DND-41 (cell line): ENCODE results near the gene MMAB.

Source experiments
- EZH2 ChIP-seq: IDR thresholded peaks from 3 replicates; pipeline ENCODE4 v1.6.1; 2012; ENCODE audit warnings: borderline replicate concordance, low read depth, mild to moderate bottlenecking, moderate library complexity, low read length, inconsistent platforms; ENCODE audit not compliant: severe bottlenecking
- TF ChIP-seq, protein P1 (sequence below): IDR thresholded peaks from 2 replicates; pipeline ENCODE4 v1.5.1; 2012; ENCODE audit warnings: borderline replicate concordance, low read length, moderate library complexity, mild to moderate bottlenecking; ENCODE audit not compliant: poor library complexity, severe bottlenecking; ENCODE audit errors: extremely low read depth

DNA sequence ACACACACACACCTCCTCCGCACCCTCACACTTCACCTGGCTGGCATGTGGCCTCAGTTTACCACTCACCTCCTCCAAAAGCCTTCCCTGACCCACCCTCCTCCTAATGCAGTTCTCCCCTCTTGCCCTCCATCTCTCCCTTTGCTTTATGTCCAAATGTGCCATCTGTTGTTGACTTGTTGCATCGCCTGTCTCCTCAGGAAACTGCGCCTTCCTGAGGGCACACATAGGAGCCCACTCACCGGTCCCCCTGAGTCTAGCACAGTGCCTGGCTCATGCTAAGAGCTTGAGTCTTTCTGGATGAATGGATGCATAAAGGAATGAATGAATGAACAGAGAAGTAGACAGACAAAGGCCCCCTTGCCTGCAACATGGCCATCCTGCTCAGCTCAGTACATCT, 34.3 kb upstream of the MMAB start:
- TF ChIP-seq, protein P1, sequence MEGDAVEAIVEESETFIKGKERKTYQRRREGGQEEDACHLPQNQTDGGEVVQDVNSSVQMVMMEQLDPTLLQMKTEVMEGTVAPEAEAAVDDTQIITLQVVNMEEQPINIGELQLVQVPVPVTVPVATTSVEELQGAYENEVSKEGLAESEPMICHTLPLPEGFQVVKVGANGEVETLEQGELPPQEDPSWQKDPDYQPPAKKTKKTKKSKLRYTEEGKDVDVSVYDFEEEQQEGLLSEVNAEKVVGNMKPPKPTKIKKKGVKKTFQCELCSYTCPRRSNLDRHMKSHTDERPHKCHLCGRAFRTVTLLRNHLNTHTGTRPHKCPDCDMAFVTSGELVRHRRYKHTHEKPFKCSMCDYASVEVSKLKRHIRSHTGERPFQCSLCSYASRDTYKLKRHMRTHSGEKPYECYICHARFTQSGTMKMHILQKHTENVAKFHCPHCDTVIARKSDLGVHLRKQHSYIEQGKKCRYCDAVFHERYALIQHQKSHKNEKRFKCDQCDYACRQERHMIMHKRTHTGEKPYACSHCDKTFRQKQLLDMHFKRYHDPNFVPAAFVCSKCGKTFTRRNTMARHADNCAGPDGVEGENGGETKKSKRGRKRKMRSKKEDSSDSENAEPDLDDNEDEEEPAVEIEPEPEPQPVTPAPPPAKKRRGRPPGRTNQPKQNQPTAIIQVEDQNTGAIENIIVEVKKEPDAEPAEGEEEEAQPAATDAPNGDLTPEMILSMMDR = no peak
- TF ChIP-seq EZH2 = no peak
